Coronary artery (tissue), 2 donors: ENCODE measurements around the gene BIRC2.

Experiments
- DNase-seq: peaks from one replicate; pipeline ENCODE4 v3.0.0-alpha.2; 2017; ENCODE audit warnings: low spot score
- H3K27ac ChIP-seq, 2 donors: fragments of 200-600 bp; sonication (generic); one replicate each; pipeline ENCODE4 v1.5.1; 2016 to 2019
- H3K4me3 ChIP-seq: fragments of 200-600 bp; sonication (generic); 2 replicates; pipeline ENCODE4 v1.5.1; 2016; ENCODE audit warnings: mild to moderate bottlenecking, moderate library complexity
- CTCF ChIP-seq: fragments of 200-600 bp; sonication (generic); IDR thresholded peaks from one replicate; pipeline ENCODE4 v1.5.1; 2019; ENCODE audit warnings: antibody characterized with exemption

BIRC2 gene

DNA sequence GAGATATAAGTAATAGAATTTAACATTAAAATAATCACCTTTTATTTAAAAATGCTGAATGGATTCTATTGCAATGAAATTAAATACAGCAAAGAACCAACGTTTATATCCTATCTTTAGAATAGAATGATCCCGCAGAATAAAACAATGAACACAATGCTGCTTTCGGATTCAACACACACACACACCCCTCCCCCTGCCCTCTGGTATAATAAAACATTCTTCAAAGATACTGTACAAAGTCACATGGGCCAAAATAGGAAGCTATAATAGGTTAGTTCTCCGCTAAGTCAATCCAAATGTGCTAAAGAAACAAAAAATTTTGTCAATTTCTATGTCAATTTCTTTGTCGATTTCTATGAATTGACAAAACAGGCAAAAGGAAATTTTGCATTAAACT, 58.5 kb downstream of the BIRC2 start:
- TF ChIP-seq CTCF, result no peak
- no peak for DNase-seq
- H3K4me3 ChIP-seq, result no peak overlapping the region
- H3K27ac ChIP-seq, result no peak overlapping the region

DNA sequence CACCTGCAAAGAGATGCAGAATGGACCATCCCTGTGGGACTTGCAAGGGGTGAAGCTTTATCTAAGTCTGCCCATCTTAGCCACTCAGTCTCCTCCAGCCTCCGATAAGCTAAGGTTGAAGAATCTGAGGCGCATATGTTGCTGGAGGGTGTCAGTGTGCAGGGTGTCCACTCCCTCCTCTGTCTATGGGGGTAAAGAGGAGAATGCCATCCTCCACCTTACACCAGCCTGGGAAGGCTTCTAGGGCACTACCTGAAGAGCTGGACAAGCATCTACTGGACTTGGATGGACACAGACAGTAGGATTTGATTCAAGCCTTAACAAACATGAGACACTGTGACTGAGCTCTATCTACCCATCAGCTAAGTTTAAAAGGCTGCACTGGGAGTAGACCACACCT, 59.1 kb downstream of the BIRC2 start:
- no peak for TF ChIP-seq CTCF
- Histone ChIP-seq H3K4me3 (no peak overlapping the region), H3K27ac (no peak overlapping the region)
- no peak for DNase-seq

- Histone ChIP-seq H3K27ac (no peak overlapping the region), H3K4me3 (no peak overlapping the region)
- no peak for DNase-seq
- TF ChIP-seq CTCF, result no peak
Observed at GRCh38 chr11:102407901-102408300, 60.9 kb downstream of the BIRC2 start.

- Histone ChIP-seq H3K27ac (no peak overlapping the region), H3K4me3 (no peak overlapping the region)
- no peak for DNase-seq
- TF ChIP-seq CTCF, result no peak
Observed at GRCh38 chr11:102408339-102408738, 61.3 kb downstream of the BIRC2 start.

DNA sequence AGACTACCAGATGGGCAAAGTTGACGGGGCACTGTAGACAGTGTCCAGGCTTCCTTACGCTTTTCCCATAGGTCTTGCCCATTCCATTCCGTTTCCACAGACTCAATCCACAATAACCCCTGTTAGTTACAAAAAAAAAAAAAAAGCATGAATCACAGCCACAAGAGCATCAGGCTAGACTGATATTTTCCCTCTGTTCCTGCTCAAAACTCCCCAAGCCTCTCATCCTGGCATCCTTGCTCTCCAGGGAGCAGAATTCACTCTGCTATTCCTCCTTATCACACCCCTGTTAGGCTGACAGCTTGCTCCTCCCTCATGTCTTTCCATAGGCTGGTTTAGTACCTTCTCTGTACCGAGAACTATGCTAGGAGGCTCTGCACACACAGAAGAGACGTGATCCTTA, 63.4 kb downstream of the BIRC2 start:
- DNase-seq, result no peak
- TF ChIP-seq CTCF, result no peak
- Histone ChIP-seq H3K27ac (no peak overlapping the region), H3K4me3 (no peak overlapping the region)

DNA sequence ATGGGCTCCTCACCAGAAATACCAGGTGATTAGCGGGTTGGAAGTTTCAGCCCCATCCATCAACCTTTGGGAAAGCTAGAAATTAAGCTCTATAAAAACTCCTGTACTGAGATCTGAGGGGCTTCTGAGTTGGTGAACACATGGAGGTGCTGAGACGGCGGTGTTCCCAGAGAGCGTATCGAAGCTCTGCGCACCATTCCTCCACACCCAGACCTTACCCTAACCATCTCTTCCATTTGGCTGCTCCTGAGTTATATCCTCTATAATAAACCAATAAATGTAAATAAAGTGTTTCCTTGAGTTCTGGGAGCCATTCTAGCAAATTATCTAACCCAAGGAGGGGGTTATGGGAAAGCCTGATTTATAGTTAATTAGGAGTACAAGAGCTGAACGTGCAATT, 64.1 kb downstream of the BIRC2 start:
- H3K27ac ChIP-seq, result no peak overlapping the region
- no peak for DNase-seq
- no peak for TF ChIP-seq CTCF

DNA sequence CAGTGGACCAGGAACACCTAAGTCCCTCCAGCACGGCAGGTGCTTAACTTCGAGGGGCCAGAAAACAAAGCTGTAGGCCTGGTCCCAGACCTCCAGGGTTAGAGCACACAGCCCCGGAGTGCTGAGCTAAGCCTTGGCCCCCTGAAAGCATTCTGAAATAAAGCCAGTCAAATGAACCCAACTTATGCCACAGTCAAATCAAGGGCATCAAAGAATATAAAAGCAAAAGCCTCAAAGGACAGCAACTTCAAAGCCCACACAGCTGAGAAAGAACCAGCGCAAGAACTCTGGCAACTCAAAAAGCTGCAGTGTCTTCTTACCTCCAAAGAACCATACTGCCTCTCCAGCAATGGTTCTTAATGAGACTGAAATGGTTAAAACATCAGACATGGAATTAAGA, 66.5 kb downstream of the BIRC2 start:
- DNase-seq, result no peak
- no peak overlapping the region for H3K27ac ChIP-seq
- TF ChIP-seq CTCF, result no peak

More for the DNA sequence above, 64.1 kb downstream of the BIRC2 start:
- no peak overlapping the region for H3K4me3 ChIP-seq

More for the DNA sequence above, 66.5 kb downstream of the BIRC2 start:
- H3K4me3 ChIP-seq, result no peak overlapping the region
